Fibroblast of lung (primary cell): Measurements from ENCODE around the gene GPC5. TPM values are rescaled to one million over a fixed set of nuclear protein-coding genes. Genes with fewer than 3 reads are reported as not detected.

ENCODE experiments used
- DNase-seq, 2 donors: peaks; one replicate each; pipeline versions ENCODE4 v3.0.0 to v3.0.0-alpha.2; 2010; ENCODE audit warnings: low read depth in 2 of 2
- H2AFZ ChIP-seq: 2 replicates; pipeline ENCODE4 v1.5.1; 2012; ENCODE audit warnings: low read length, control low read depth, inconsistent platforms
- H3K27ac ChIP-seq: 2 replicates; pipeline ENCODE4 v1.5.1; 2011; ENCODE audit warnings: low read length, control low read depth; ENCODE audit not compliant: insufficient read depth
- H3K27me3 ChIP-seq: 2 replicates; pipeline ENCODE4 v1.5.1; 2011; ENCODE audit warnings: mild to moderate bottlenecking, low read length; ENCODE audit not compliant: control insufficient read depth, insufficient read depth
- H3K36me3 ChIP-seq: 2 replicates; pipeline ENCODE4 v1.5.1; 2011; ENCODE audit warnings: low read length; ENCODE audit not compliant: control insufficient read depth, insufficient read depth
- H3K4me1 ChIP-seq: 2 replicates; pipeline ENCODE4 v1.5.1; 2011; ENCODE audit warnings: low read length; ENCODE audit not compliant: control insufficient read depth, insufficient read depth; ENCODE audit errors: extremely low read depth
- H3K4me2 ChIP-seq: 2 replicates; pipeline ENCODE4 v1.5.1; 2011; ENCODE audit warnings: low read length, control low read depth; ENCODE audit not compliant: insufficient read depth; ENCODE audit errors: extremely low read depth
- H3K4me3 ChIP-seq, 4 experiments: fragments of 200-600 bp in 1 of 4; sonication (generic) in 1 of 4; replicated peaks in 1 of 4; 2 replicates each; pipeline ENCODE4 v1.5.1; 2011 to 2016; ENCODE audit warnings: low read length in 4 of 4, low read depth in 3 of 4, mild to moderate bottlenecking in 3 of 4, control low read depth in 2 of 4, inconsistent platforms in 1 of 4, mixed read lengths in 1 of 4; ENCODE audit not compliant: insufficient read depth in 1 of 4; ENCODE audit errors: control extremely low read depth in 1 of 4
- H3K79me2 ChIP-seq: 2 replicates; pipeline ENCODE4 v1.5.1; 2012; ENCODE audit warnings: mild to moderate bottlenecking, low read length, inconsistent platforms; ENCODE audit not compliant: control insufficient read depth, insufficient read depth
- H3K9ac ChIP-seq: 2 replicates; pipeline ENCODE4 v1.5.1; 2011; ENCODE audit warnings: mild to moderate bottlenecking, low read length, control low read depth; ENCODE audit not compliant: insufficient read depth
- H3K9me3 ChIP-seq: 2 replicates; pipeline ENCODE4 v1.5.1; 2012; ENCODE audit warnings: low read depth, low read length; ENCODE audit not compliant: control insufficient read depth, insufficient read depth
- H4K20me1 ChIP-seq: 2 replicates; pipeline ENCODE4 v1.5.1; 2011; ENCODE audit warnings: low read length; ENCODE audit not compliant: control insufficient read depth, insufficient read depth; ENCODE audit errors: extremely low read depth
- CTCF ChIP-seq, 2 donors: IDR thresholded peaks in 1 of 2; conservative IDR thresholded peaks in 1 of 2; 1 replicate in 1 of 2; 2 replicates in 1 of 2; pipeline ENCODE4 v1.5.1; 2011 to 2012; ENCODE audit warnings: low read length in 2 of 2, control low read depth in 1 of 2, inconsistent platforms in 1 of 2, low read depth in 1 of 2, mild to moderate bottlenecking in 1 of 2
- EZH2 ChIP-seq: IDR thresholded peaks from 2 replicates; pipeline ENCODE4 v1.5.1; 2012; ENCODE audit warnings: low read length, control low read depth, mild to moderate bottlenecking; ENCODE audit errors: missing control alignments
- polyA plus RNA-seq, 2 donors: library from polyadenylated mRNA; depleted of rRNA in 1 of 2; stranded (reverse) in 1 of 2; unstranded in 1 of 2; fragments of >200 nt; gene quantifications; 2 replicates each; pipeline ENCODE4 v1.2.1, GENCODE V29; 2011 to 2012; ENCODE audit warnings: missing spikeins in 1 of 2
- total RNA-seq: library from RNA; depleted of rRNA; stranded (reverse); fragments of >200 nt; gene quantifications from 2 replicates; pipeline ENCODE4 v1.2.1, GENCODE V29; 2014

The GPC5 gene
- total and polyA plus RNA-seq, 2 donors (not counting 1 experiment from before 2014, with no cell fraction given): 0.17 TPM; not detected in 1

GRCh38 chr13:92188574-92188973 is 790.2 kb downstream of the GPC5 start:
- Histone ChIP-seq H3K27me3 (no peaks in the 10 kb centered on the region), H3K4me2 (no peak overlapping the region), H3K27ac (no peak overlapping the region), H3K4me1 (no peaks in the 10 kb centered on the region), H3K9me3 (no peaks in the 10 kb centered on the region), H3K4me3 (no peak overlapping the region), H3K9ac (no peak overlapping the region), H4K20me1 (no peaks in the 10 kb centered on the region), H3K79me2 (no peaks in the 10 kb centered on the region), H2AFZ (no peak overlapping the region), H3K36me3 (no peaks in the 10 kb centered on the region)
- DNase-seq: no peak
- TF ChIP-seq EZH2: no peak
- no peak for TF ChIP-seq CTCF (conservative IDR thresholded peaks at IDR 0.05 in 1 of 2, IDR thresholded peaks at IDR 0.05 in 1 of 2; ENCODE audit: low read depth in 1 of 2, low read length in 2 of 2)

DNA sequence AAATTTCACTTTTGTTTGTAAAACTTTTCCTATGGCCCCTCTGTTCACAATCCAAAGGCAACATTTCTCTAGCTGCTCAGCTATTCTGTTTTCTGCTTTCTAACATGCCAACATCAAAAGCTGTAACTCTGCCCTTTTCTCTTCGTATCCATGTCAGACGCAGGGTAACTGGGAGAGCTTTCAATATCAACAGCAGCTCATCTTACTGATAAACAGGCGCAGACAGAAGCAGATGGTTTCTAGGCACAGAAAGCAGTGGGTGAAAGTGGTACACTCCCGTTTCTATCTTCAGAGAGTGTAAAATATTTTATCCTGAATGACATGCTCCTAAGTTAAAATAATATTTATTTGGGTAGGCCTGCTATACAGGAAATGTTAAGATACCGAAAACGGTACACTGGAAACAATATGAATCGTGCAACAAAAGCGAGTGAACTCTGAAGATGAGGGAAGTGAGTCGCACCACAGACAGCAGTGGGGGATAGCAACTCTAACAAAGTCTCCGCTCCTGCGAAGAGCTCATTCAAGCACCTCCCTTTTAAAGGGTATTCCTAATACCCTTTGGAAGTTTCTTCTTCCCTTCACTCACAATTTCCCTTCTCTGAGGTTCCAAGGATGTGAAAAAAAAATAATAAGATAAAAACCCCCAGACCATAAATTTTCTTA is 798.3 kb downstream of the GPC5 start:
- no peaks in the 10 kb centered on the region for H4K20me1 ChIP-seq
- H3K79me2 ChIP-seq: no peaks in the 10 kb centered on the region
- TF ChIP-seq EZH2 (no peak), CTCF (conservative IDR thresholded peaks at IDR 0.05 in 1 of 2, IDR thresholded peaks at IDR 0.05 in 1 of 2; ENCODE audit: low read depth in 1 of 2, low read length in 2 of 2) (no peak)
- no peak overlapping the region for H3K9ac ChIP-seq
- H3K36me3 ChIP-seq: no peaks in the 10 kb centered on the region
- H3K4me1 ChIP-seq: no peaks in the 10 kb centered on the region
- peak; percentile 24 to 51 for DNase-seq
- peak overlapping the region in 1 of 4 experiments; percentile 30 for H3K4me3 ChIP-seq
- H3K27me3 ChIP-seq: no peaks in the 10 kb centered on the region
- H3K4me2 ChIP-seq: no peak overlapping the region
- H3K27ac ChIP-seq: no peak overlapping the region
- peak overlapping the region; percentile 45 for H2AFZ ChIP-seq
- no peaks in the 10 kb centered on the region for H3K9me3 ChIP-seq

DNA sequence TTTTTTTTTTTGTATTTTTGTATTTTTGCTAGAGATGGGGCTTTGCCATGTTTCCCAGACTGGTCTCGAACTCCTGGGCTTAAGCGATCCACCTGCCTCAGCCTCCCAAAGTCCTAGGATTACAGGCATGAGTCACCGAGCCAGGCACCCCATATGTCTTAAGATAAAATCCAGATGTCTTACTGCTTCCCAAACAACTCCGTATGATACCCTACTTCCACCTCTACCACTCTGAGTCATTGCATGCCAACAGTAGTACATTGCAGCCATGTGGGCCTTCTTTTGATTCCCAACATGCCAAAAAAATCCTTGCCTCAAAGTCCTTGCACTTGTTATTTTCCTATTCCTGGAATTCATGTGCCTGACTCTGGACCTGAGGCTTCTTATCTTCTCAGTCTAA is 799.2 kb downstream of the GPC5 start:
- Histone ChIP-seq H3K27ac (no peak overlapping the region), H3K4me2 (no peak overlapping the region), H2AFZ (no peak overlapping the region), H3K27me3 (no peaks in the 10 kb centered on the region), H3K4me3 (no peak overlapping the region), H3K9ac (no peak overlapping the region), H3K9me3 (no peaks in the 10 kb centered on the region), H3K4me1 (no peaks in the 10 kb centered on the region), H3K79me2 (no peaks in the 10 kb centered on the region), H4K20me1 (no peaks in the 10 kb centered on the region), H3K36me3 (no peaks in the 10 kb centered on the region)
- peak; percentile 63 to 75 for DNase-seq
- TF ChIP-seq EZH2 (no peak), CTCF (conservative IDR thresholded peaks at IDR 0.05 in 1 of 2, IDR thresholded peaks at IDR 0.05 in 1 of 2; ENCODE audit: low read depth in 1 of 2, low read length in 2 of 2) (no peak)
